HG03558 (cell line): ENCODE data around the gene HNRNPAB.
"Not testable (repeated sequence)": the region's sequence is repeated elsewhere in the genome, so short reads cannot be mapped to it uniquely, and the experiment has no call there.

Experiments
- ATAC-seq: cut with Tn5 transposase; IDR thresholded peaks from one replicate; pipeline ENCODE4 v1.9.1; 2021; ENCODE audit warnings: moderate number of reproducible peaks; ENCODE audit not compliant: unreplicated experiment; ENCODE audit errors: extremely low read depth

The HNRNPAB gene

DNA sequence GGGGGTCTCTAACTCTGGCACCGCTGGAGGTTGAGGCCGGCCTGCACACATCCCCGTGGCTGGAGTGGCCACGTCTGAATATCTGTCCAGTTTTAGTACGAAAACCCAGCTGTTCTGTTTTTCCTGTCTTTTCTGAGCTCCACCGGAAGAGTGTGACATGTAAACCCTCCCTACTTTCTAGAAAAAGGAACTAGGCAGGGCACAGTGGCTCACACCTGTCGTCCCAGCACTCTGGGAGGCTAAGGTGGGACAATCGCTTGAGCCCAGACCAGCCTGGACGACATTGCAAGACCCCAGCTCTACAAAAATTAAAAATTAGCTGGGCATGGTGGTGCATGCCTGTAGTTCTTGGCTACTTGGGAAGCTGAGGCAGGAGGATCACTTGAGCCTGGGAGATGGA is 36.4 kb downstream of the HNRNPAB start:
- ATAC-seq, result no peak

- no peak for ATAC-seq
Observed at GRCh38 chr5:178241231-178241663, 36.9 kb downstream of the HNRNPAB start.

DNA sequence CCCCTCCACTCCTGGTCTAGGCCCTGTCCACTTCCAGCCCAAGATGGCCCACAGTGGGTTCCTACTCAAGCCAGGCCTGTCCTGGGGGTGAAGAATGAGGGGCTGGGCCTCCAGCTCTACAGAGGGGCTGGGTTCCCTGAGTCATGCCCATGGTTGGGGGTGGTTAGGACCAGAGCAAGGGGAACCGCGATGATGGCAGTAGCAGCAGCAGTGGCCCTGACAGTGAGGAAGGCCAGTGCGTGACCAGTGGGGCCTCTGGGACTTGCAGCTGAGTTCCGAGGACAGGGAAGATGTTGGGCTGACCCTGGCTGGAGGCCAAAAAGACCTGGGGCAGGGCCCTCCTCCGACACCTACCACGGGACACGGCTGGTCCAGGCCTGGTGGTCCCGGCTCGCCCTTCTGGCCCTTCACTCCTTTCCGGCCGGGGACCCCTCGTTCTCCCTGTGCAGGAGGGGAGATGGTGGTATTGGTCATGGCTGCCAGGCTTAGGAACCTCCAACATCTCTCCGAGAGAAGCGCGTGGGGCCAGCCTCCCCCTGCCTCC is 37.4 kb downstream of the HNRNPAB start:
- no peak for ATAC-seq

DNA sequence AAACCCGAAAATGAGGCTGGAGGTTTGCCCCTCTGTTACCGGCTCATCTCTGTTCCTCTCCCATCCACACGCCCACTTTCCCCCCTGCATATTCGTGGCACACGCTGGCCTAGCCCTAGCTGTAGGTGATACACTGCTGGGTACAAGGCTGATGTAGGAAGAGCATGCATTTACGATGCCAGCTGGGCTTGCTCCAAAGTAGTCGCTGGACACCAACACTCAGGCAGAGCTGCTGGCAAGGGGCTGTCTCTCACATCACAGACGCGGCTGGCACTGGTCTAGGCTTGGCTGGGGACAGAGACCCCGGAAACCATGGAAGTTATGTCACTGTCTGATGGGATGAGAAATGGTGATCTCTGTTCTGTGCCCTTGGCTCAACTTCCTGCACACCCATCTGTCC is 38.1 kb downstream of the HNRNPAB start:
- no peak for ATAC-seq

DNA sequence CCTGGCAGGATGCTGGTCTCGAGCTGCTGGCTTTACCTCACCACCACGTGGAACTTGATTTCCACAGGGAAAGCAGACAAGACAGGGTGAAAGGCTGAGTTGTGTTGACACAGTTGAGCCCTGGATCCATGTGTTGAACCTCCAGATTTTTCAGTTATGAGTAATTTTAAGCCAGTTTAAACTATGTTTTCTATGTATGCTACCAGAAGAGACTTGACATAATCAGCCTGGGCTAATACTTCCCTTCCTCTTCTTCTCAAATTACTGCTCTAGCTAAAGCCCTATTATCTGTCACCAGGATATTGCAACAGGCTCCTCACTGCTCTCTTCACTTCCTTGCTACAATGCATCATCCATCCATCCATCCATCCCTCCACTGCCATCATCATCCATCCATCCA is 40.2 kb downstream of the HNRNPAB start:
- no peak for ATAC-seq

DNA sequence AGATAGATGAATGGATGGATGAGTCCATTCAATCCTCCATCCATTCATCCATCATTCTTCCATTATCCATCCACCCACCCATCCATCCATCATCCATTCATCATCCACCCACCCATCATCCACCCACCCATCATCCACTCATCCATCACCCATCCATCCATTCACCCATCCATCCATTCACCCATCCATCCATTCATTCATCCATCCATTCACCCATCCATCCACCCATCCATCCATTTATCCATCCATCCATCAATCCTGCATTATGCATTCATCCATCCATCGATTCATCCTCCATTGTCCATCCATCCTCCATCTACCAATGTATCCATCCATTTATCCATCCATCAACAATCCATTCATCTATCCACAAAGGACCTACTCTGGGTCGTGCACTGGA is 41.1 kb downstream of the HNRNPAB start:
- ATAC-seq, result no peak

DNA sequence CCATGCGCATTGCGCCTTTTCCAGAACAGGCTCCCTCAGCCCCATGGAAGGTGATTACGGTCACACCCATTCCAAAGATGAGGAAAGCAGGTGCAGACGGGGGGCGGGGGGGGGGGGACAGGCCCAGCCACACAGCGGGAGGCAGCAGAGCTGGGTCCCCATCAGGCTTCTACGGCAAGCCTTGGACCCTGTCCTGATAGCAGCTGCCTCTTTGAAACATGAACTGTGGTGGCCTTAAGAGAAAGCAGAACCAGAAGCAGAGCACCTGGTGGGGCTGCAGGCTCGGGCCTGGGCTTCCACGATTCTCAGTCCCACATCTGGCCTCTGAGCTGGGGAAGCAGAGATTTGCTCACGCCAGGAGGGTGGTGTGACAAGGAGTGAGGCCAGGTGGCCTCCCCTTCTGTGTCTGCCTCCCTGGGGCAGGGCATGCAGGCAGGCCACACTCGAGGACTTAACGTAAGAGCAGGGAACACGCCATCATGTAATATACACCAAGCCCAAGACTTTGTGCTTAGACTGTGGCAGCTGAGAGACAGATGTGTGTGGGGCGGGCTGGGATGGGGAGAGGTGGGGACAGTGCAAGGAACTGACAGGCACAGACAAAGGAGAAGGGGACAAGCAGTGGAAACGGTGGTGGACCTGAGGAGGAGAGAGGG is 42.4 kb downstream of the HNRNPAB start:
- ATAC-seq, result no peak

GRCh38 chr5:178247481-178248456 is 43.4 kb downstream of the HNRNPAB start:
- ATAC-seq, result no peak

DNA sequence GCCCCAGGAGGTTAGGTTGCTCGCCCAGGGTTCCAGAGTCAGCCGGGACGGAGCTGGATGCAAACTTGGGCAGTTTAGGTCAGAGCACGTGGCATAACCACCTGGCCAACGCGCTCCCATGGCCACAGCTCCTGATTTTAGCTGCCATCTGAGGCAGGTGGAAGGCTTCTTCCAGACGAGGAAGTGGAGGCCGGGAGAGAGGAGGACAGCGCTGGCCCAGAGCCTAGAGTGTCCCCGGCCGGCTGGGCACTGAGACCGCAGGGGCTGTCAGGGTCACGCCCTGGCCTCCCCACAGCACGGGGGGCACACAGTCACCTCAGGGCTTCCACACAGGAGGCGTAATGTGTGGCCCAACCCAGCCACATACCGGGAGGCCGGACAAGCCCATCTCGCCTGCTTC is 44.4 kb downstream of the HNRNPAB start:
- ATAC-seq, result no peak

- no peak for ATAC-seq
Observed at GRCh38 chr5:178249191-178249989, 45.1 kb downstream of the HNRNPAB start.

- no peak for ATAC-seq
Observed at GRCh38 chr5:178250263-178250662, 45.9 kb downstream of the HNRNPAB start.

DNA sequence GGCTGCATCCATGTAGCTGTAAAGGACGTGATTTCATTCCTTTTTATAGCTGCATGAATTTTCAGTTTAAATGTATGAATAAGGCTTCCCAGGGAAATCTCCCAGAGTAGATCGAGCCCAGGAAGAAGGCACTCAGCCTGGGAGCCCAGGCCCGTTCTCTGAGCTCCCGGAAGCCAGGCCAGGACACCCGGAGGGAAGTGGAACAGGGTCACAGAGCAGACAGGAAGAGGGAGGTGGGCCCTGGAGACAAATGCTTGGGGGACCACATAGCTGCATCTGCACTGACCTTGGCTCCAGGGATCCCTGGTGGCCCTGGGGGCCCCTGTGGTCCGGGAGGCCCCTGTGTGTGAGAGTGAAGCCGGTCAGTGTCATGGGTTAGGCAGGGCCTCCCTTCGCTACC is 47.9 kb downstream of the HNRNPAB start:
- ATAC-seq, result no peak

- not testable (repeated sequence) for ATAC-seq
Observed at GRCh38 chr5:178253632-178254031, 49.3 kb downstream of the HNRNPAB start.

DNA sequence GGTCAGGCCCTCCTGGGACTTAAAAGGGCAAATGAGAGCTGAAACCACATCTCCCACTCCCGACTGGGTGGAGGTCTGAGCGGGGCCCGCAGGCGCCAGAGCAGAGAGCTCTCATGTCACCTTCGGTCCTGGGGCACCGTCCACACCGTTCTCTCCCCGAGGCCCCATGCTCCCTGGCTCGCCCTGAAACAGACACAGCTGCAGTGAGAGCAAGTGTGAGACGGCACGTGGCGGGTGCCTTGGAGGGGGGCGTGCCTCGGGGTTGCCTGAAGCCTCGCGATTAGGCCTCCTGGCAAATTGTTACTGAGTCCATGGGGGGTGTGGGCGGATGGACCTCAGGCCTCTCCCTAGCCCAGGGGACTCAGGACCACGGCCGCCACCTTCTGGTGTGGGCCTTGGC is 52.4 kb downstream of the HNRNPAB start:
- ATAC-seq, result no peak

DNA sequence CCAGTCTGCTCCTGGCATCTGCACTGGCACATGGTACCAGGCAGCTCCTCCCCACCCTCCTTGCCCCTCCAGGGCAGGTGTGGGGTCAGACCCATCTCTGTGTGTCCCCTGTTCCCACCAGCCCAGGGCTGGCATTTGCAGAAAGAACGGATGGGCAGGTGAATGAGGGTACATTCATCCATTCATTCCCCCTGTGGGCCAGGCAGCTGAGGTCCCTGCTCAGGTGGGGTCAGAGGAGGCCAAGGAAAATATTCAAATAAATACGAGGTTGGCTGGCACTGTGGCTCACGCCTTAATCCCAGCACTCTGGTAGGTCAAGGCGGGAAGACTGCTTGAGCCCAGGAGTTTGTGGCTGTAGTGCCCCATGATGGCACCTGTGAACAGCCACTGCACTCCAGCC is 53.3 kb downstream of the HNRNPAB start:
- no peak for ATAC-seq

- ATAC-seq, result no peak
Observed at GRCh38 chr5:178259623-178260536, 55.5 kb downstream of the HNRNPAB start.
